Ureter (tissue), 1 donor: ENCODE measurements around the gene PARD6G. TPM values are rescaled to one million over a fixed set of nuclear protein-coding genes. Genes with fewer than 3 reads are reported as not detected.
A peak's percentile ranks its signal among the peaks of the same experiment; 100 is the strongest.
"Not testable (repeated sequence)": the region's sequence is repeated elsewhere in the genome, so short reads cannot be mapped to it uniquely, and the experiment has no call there.

Experiments used
- DNase-seq: peaks from one replicate; pipeline ENCODE4 v3.0.0-alpha.2; 2020; ENCODE audit warnings: low spot score
- total RNA-seq: library from RNA; stranded (reverse); gene quantifications from one replicate; pipeline ENCODE4 v1.2.4, GENCODE V29; 2023
- donor health status: DM: yes; HTN: yes; CAD: no.

PARD6G gene
- total RNA-seq, 1 donor from 2014 or later = 26.4 TPM

- no peak for DNase-seq
These were observed 5.2 kb downstream of the PARD6G start for GRCh38 chr18:80241919-80242777.

- DNase-seq = no peak
These were observed 7.5 kb downstream of the PARD6G start for GRCh38 chr18:80239830-80240229.

- DNase-seq = no peak
These were observed 8.6 kb downstream of the PARD6G start for GRCh38 chr18:80238651-80239260.

DNA sequence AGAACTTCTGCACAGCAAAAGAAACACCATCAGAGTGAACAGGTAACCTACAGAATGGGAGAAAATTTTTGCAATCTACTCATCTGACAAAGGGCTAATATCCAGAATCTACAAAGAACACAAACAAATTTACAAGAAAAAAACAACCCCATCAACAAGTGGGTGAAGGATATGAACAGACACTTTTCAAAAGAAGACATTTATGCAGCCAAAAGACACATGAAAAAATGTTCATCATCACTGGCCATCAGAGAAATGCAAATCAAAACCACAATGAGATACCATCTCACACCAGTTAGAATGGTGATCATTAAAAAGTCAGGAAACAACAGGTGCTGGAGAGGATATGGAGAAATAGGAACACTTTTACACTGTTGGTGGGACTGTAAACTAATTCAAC lies 9.8 kb downstream of the PARD6G start:
- DNase-seq = not testable (repeated sequence)

- no peak for DNase-seq
These were observed 12.9 kb downstream of the PARD6G start for GRCh38 chr18:80234398-80234797.

- DNase-seq = no peak
These were observed 13.4 kb downstream of the PARD6G start for GRCh38 chr18:80233899-80234298.

DNA sequence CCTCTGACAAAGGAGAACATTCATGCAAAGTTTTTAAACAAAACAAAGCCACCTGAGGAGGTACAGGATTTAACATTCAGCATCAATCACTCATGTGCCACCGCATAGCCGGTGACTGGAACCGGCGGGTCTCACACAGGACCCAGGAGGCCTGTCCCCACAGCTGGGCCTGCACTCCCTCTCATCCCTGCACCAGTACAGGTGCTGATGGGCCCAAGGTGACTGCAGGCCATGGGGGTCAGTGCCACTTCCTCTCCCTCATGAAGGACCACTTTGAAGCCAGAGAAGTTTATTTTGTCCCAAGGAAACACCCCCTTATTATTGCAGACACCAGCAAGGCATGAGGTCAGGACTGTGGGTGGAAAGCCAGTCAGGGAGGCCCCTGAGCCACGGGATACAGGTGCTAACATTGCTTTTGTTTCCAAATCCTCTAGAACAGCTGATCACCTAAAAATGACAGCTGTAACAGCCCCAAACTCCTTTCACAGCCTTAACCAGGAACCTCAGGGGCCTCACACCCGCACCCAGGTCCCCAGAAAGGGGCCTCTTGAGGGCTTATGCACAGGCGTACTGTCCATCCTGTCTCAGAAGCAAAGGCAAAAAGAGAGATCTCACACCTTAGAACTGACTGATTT lies 14.0 kb downstream of the PARD6G start:
- no peak for DNase-seq

GRCh38 chr18:80232710-80233109 lies 14.6 kb downstream of the PARD6G start:
- DNase-seq = no peak

GRCh38 chr18:80232030-80232429 lies 15.3 kb downstream of the PARD6G start:
- no peak for DNase-seq

GRCh38 chr18:80231616-80232015 lies 15.7 kb downstream of the PARD6G start:
- no peak for DNase-seq

GRCh38 chr18:80231151-80231550 lies 16.2 kb downstream of the PARD6G start:
- DNase-seq = no peak

GRCh38 chr18:80229766-80230745 lies 17.3 kb downstream of the PARD6G start:
- DNase-seq = no peak

DNA sequence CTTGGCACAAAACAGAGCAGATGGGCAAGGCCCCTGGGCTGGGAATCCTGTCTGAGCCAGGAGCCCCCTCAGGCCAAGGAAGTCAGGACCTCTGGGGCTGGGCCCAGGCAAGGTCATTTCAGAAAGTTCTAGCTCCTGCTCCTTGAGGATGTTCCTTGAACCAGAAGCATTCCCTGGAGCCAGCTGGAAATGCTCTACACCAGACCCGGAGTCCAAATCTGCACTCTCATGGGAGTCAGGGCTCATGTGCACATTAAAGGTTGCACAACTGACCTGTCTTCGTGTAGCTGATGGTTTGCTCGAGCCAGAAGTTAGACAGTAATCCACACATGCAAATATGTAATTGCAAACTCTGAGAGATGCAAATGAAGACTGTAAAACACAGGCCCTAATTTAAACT lies 18.0 kb downstream of the PARD6G start:
- DNase-seq = no peak

GRCh38 chr18:80228051-80228848 lies 19.1 kb downstream of the PARD6G start:
- no peak for DNase-seq

DNA sequence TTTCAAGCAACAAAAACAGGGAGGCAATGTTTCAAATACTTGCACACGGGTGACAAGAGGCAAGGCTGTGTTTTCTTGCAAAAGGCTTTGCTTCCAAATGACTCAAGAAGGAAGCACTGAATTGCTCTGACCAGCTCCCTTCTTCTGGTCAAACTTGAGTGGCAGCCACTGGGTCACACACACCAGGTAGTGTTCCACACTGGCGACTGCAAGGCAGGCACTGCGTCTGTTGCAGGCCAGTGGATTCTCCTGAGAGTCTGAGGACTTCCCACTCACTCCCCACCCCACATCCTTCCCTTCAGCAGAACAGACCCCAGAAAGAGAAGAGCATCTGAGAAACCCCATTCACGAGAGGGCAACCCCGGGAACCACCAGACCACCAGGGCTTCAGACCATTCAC lies 19.8 kb downstream of the PARD6G start:
- DNase-seq = no peak

GRCh38 chr18:80225685-80226084 lies 21.6 kb downstream of the PARD6G start:
- no peak for DNase-seq

DNA sequence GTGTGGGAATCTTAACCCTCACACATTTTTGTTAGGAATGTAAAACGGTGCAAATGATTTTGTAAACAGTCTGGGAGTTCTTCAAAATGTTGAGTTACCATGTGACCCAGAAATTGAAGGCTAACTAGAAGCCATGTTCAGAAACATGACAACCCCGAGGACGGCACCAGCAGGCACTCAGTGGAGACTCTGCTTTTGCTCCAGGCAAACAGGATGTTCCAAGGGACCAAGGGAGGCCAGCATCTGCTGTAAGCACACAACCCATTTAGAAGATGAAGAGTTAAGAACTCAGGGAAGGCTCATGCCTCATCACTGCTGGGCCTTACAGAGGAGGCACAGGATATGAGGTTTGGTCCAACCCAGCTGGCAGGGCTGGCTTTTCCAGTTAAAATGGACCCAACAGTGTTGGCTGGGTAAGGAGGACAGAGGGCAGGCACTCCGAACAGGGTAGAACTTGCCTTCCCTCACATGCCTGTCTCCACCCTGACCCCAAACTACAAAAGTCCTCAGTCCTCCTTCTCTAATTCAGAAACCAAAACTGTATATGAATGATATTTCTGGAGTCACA lies 23.6 kb downstream of the PARD6G start:
- peak; percentile 79 for DNase-seq

GRCh38 chr18:80219488-80219887 lies 27.8 kb downstream of the PARD6G start:
- DNase-seq = not testable (repeated sequence)

DNA sequence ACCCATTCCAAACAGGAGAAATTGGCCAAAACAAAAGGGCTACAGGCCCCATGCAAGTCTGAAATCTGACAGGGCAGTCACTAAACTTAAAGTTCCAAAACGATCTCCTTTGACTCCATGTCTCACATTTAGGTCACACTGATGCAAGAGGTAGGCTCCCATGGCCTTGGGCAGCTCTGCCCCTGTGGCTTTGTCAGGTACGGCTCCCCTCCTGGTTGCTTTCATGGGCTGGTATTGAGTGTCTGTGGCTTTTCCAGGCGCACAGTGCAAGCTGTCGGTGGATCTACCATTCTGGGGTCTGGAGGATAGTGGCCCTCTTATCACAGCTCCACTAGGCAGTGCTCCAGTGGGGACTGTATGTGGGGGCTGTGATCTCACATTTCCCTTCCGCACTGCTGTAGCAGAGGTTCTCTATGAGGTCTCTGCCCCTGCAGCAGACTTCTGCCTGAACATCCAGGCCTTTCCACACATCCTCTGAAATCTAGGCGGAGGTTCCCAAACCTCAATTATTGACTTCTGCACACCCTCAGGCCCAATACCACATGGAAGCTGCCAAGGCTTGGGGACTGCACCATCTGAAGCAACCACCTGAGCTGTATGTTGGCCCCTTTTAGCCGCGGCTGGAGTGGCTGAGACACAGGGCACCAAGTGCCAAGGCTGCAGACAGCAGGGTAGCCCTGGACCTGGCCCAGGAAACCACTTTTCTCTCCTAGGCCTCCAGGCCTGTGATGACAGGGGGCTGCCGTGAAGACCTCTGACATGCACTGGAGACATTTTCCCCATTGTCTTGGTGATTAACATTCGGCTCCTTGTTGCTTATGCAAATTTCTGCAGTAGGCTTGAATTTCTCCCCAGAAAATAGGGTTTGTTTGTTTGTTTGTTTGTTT lies 28.7 kb downstream of the PARD6G start:
- DNase-seq = no peak
